SH-SY5Y (cell line): ENCODE results near the gene ERVK3-1.

Experiments used
- GATA2 ChIP-seq: IDR thresholded peaks from 2 replicates; pipeline ENCODE4 v1.6.1; 2011; ENCODE audit warnings: mild to moderate bottlenecking, low read depth, low read length
- GATA3 ChIP-seq: IDR thresholded peaks from 2 replicates; pipeline ENCODE4 v1.6.1; 2011; ENCODE audit warnings: low read depth, mild to moderate bottlenecking, low read length, moderate library complexity

The ERVK3-1 gene, protein sequence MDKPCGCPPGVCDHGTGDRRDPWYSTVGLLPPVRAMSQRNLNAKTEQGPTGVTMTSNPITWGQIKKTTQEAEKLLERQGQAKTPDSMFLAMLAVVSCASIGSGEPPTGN

GRCh38 chr19:58305065-58305931 is at the start of gene ERVK3-1:
Gene ERVK3-1, plus strand, starts transcription at chr19:58305377. Its CDS starts 6,792 bp downstream, at chr19:58312169.
- no peak for TF ChIP-seq GATA2
- TF ChIP-seq GATA3: no peak

- TF ChIP-seq GATA3 (no peak), GATA2 (no peak)
Observed at GRCh38 chr19:58261600-58261967, 43.6 kb upstream of the ERVK3-1 start.

DNA sequence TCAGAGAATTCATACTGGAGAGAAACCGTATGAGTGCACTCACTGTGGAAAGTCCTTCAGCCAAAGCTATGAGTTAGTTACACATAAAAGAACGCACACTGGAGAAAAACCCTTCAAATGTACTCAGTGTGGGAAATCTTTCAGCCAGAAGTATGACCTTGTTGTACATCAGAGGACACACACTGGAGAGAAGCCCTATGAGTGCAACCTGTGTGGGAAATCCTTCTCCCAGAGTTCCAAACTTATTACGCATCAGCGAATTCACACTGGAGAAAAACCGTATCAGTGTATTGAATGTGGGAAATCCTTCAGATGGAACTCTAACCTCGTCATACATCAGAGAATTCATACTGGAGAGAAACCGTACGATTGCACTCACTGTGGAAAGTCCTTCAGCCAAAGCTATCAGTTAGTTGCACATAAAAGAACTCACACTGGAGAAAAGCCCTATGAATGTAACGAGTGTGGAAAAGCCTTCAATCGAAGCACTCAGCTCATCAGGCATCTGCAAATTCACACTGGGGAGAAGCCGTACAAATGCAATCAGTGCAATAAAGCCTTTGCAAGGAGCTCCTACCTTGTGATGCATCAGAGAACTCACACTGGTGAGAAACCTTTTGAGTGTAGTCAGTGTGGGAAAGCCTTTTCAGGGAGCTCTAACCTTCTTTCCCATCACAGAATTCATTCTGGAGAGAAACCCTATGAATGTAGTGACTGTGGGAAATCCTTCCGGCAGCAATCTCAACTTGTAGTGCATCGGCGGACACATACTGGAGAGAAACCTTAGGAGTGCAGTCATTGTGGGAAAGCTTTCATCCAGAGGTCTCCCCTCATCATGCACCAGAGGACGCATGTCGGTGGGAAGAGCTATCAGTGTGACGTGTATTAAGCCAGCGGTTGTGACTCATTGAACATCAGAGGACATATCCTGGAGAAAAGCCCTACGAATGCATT is 42.9 kb upstream of the ERVK3-1 start:
- TF ChIP-seq GATA2: no peak
- no peak for TF ChIP-seq GATA3

- TF ChIP-seq GATA3 (no peak), GATA2 (no peak)
Observed at GRCh38 chr19:58262922-58263296, 42.3 kb upstream of the ERVK3-1 start.

DNA sequence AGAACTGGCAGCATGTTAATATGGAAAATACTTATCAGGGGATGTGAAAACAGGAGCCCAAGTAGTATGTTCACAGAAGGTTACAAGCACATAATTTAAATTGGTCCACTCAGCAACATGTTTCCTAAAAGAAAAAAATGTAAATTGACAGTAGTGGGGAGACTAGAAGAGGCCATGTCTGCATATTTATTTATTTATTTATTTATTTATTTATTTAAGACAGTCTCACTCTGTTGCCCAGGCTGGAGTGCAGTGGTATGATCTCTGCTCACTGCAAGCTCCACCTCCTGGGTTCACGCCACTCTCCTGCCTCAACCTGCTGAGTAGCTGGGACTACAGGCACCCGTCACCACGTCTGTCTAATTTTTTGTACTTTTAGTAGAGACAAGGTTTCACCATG is 40.1 kb upstream of the ERVK3-1 start:
- TF ChIP-seq GATA2 (no peak), GATA3 (no peak)

GRCh38 chr19:58268344-58268743 is 36.8 kb upstream of the ERVK3-1 start:
- no peak for TF ChIP-seq GATA2
- TF ChIP-seq GATA3: no peak

- TF ChIP-seq GATA3 (no peak), GATA2 (no peak)
Observed at GRCh38 chr19:58274771-58275201, 30.4 kb upstream of the ERVK3-1 start.

DNA sequence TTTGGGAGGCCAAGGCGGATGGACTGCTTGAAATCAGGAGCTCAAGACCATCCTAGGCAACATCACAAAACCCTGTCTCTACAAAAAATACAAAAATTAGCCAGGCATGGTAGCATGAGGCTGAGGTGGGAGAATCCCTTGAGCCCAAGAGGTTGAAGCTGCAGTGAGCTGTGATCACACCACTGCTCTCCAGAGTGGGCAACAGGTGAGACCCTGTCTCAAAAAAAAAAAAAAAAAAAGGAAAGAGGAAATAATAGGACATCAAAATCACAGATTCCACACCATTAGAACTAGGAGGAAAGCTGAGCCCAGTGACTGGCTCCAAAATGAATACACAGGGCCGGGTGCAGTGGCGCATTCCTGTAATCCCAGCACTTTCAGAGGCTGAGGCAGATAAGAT is 29.6 kb upstream of the ERVK3-1 start:
- TF ChIP-seq GATA3 (no peak), GATA2 (no peak)

DNA sequence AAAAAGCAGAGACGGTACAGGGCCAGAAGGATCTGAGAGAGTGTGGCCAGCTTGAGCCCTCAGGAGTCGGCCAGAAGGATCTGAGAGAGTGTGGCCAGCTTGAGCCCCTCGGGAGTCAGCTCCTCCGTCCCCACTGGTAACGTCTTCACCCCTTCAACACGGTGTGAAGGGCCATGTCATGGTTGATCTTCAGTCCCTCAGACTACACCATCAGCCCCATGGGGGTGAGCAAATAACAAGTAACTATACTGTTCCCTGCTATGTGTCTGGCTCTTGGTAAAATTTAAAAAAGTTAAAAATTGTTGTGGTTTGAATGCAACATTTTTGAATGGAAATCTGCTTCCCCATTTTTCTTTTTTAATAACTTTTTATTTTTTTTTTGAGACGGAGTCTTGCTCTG is 28.0 kb upstream of the ERVK3-1 start:
- no peak for TF ChIP-seq GATA2
- no peak for TF ChIP-seq GATA3

GRCh38 chr19:58277748-58278540 is 27.2 kb upstream of the ERVK3-1 start:
- TF ChIP-seq GATA2 (no peak), GATA3 (no peak)

- TF ChIP-seq GATA2: peak; percentile 31; the same call in 1 of the 2 replicates
- TF ChIP-seq GATA3: no peak
Observed at GRCh38 chr19:58278541-58279041, 26.6 kb upstream of the ERVK3-1 start, which contains the start of gene ZNF8. Gene ZNF8, plus strand, starts transcription at chr19:58278955. Its CDS starts 127 bp downstream, at chr19:58279082.

GRCh38 chr19:58279042-58279924 is 25.9 kb upstream of the ERVK3-1 start:
- TF ChIP-seq GATA2 (peak; percentile 52; the same call in 1 of the 2 replicates), GATA3 (no peak)
